ENCODE measurements around the gene RFX1.
"Not testable (repeated sequence)": the region's sequence is repeated elsewhere in the genome, so short reads cannot be mapped to it uniquely, and the experiment has no call there.

RFX1 gene

GRCh38 chr19:14023404-14024235 lies 17.5 kb upstream of the RFX1 start:
- Histone ChIP-seq H3K36me3 (no peaks in the 10 kb centered on the region), H3K27ac (no peak overlapping the region), H3K4me3 (ENCODE audit: low read depth in 1 of 2, low read length in 1 of 2) (no peak overlapping the region), H3K9me3 (no peaks in the 10 kb centered on the region), H3K27me3 (peaks cover 11% of the 10 kb centered on the region), H3K4me1 (ENCODE audit: control insufficient read depth in 1 of 2, insufficient read depth in 1 of 2, low read depth in 1 of 2, low read length in 1 of 2) (peaks cover 4 to 8% of the 10 kb centered on the region in 2 experiments)
- no peak for TF ChIP-seq CTCF (IDR thresholded peaks at IDR 0.05)

GRCh38 chr19:14022469-14022868 lies 16.3 kb upstream of the RFX1 start:
- Histone ChIP-seq H3K4me1 (ENCODE audit: control insufficient read depth in 1 of 2, insufficient read depth in 1 of 2, low read depth in 1 of 2, low read length in 1 of 2) (peaks cover 4 to 8% of the 10 kb centered on the region in 2 experiments), H3K9me3 (no peaks in the 10 kb centered on the region)

GRCh38 chr19:14021474-14021873 lies 15.4 kb upstream of the RFX1 start:
- TF ChIP-seq CTCF (IDR thresholded peaks at IDR 0.05) = no peak
- Histone ChIP-seq H3K4me3 (ENCODE audit: low read depth in 1 of 2, low read length in 1 of 2) (no peak overlapping the region), H3K9me3 (no peaks in the 10 kb centered on the region), H3K27me3 (no peaks in the 10 kb centered on the region), H3K4me1 (ENCODE audit: control insufficient read depth in 1 of 2, insufficient read depth in 1 of 2, low read depth in 1 of 2, low read length in 1 of 2) (peaks cover 4 to 8% of the 10 kb centered on the region in 2 experiments), H3K36me3 (no peaks in the 10 kb centered on the region), H3K27ac (no peak overlapping the region)

More at GRCh38 chr19:14022469-14022868, 16.3 kb upstream of the RFX1 start:
- Histone ChIP-seq H3K27ac (no peak overlapping the region), H3K4me3 (ENCODE audit: low read depth in 1 of 2, low read length in 1 of 2) (no peak overlapping the region), H3K36me3 (no peaks in the 10 kb centered on the region), H3K27me3 (peaks cover under 1% of the 10 kb centered on the region)
- TF ChIP-seq CTCF (IDR thresholded peaks at IDR 0.05) = no peak

GRCh38 chr19:14019739-14020138 lies 13.6 kb upstream of the RFX1 start:
- not testable (repeated sequence) for H3K27me3 ChIP-seq; H3K9me3 ChIP-seq; H3K36me3 ChIP-seq; H3K27ac ChIP-seq; H3K4me3 ChIP-seq (ENCODE audit: low read depth in 1 of 2, low read length in 1 of 2); H3K4me1 ChIP-seq (ENCODE audit: control insufficient read depth in 1 of 2, insufficient read depth in 1 of 2, low read depth in 1 of 2, low read length in 1 of 2)

DNA sequence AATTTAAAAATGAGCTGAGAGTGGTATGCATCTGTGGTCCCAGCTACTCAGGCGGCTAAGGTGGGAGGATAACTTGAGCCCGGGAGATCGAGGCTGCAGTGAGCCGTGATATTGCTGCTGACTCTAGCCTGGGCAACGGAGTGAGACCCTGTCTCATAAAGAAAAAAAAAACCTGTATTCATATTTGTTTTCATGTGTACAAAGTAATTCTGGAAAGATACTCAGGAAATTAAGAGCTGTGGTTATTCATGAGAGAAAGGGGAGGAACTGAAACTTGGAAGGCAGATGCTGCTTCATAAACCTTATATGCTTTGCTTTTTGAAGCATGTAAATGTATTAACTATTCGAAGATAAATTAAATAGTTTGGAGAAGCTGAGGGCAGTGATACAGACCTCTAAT lies 13.0 kb upstream of the RFX1 start:
- no peaks in the 10 kb centered on the region for H3K9me3 ChIP-seq
- no peaks in the 10 kb centered on the region for H3K4me1 ChIP-seq (ENCODE audit: control insufficient read depth in 1 of 2, insufficient read depth in 1 of 2, low read depth in 1 of 2, low read length in 1 of 2)
- H3K36me3 ChIP-seq = no peaks in the 10 kb centered on the region
- no peak overlapping the region for H3K4me3 ChIP-seq (ENCODE audit: low read depth in 1 of 2, low read length in 1 of 2)
- no peak overlapping the region for H3K27ac ChIP-seq
- TF ChIP-seq CTCF (IDR thresholded peaks at IDR 0.05) = no peak
- no peaks in the 10 kb centered on the region for H3K27me3 ChIP-seq

DNA sequence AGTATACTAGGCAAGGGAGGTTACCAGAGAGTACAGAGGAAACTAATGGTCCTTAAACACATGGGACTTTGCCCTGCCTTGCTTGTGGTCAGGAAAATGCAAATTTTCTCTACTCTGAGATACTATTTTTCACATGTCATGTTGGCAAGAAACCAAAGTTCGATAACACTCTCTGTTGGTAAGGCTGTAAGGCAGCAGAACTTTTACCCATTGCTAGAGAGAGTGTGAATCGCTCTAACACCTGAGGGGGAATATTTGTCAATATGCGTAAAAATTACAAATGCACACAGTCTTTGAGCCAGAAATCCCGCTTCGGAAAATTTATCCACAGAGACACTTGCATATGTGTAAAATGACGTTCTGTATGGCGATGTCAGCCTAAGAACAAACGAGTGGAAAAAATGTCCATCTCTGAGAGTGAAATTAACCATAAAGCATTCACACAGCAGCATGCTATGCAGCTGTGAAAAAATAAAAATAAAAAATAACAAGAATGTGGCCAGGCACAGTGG lies 9.5 kb upstream of the RFX1 start:
- Histone ChIP-seq H3K27me3 (no peaks in the 10 kb centered on the region), H3K4me1 (ENCODE audit: control insufficient read depth in 1 of 2, insufficient read depth in 1 of 2, low read depth in 1 of 2, low read length in 1 of 2) (no peaks in the 10 kb centered on the region), H3K27ac (no peak overlapping the region), H3K36me3 (no peaks in the 10 kb centered on the region), H3K9me3 (no peaks in the 10 kb centered on the region), H3K4me3 (ENCODE audit: low read depth in 1 of 2, low read length in 1 of 2) (no peak overlapping the region)
- no peak for TF ChIP-seq CTCF (IDR thresholded peaks at IDR 0.05)
